KOPT-K1 (cell line): Measurements from ENCODE around the gene NFIL3.

ENCODE experiments used
- H3K27ac ChIP-seq: fragments of 200-600 bp; sonication (generic); 2 replicates; pipeline ENCODE4 v1.5.1; 2016; ENCODE audit warnings: antibody characterized with exemption, mild to moderate bottlenecking, low read depth, low read length; ENCODE audit not compliant: poor library complexity, severe bottlenecking
- H3K36me3 ChIP-seq: fragments of 200-600 bp; sonication (generic); 2 replicates; pipeline ENCODE4 v1.5.1; 2017; ENCODE audit warnings: antibody characterized with exemption, mild to moderate bottlenecking, low read length, moderate library complexity; ENCODE audit not compliant: insufficient read depth
- H3K9me3 ChIP-seq: fragments of 200-600 bp; sonication (generic); 2 replicates; pipeline ENCODE4 v1.5.1; 2017; ENCODE audit warnings: antibody characterized with exemption, low read length, mild to moderate bottlenecking; ENCODE audit not compliant: insufficient read depth, poor library complexity, severe bottlenecking

The NFIL3 gene

GRCh38 chr9:91361291-91362050 lies 62.2 kb downstream of the NFIL3 start, which contains the start of gene AUH:
TSS of gene AUH (minus strand) at chr9:91361918. CDS start at chr9:91361889, 29 bp downstream.
- peak within 1 kb of the TSS; percentile 72 for H3K27ac ChIP-seq
- H3K36me3 ChIP-seq: no peaks in the 10 kb centered on the region
- peaks cover 18% of the 10 kb centered on the region for H3K9me3 ChIP-seq

GRCh38 chr9:91360551-91361290 lies 62.9 kb downstream of the NFIL3 start:
- Histone ChIP-seq H3K36me3 (no peaks in the 10 kb centered on the region), H3K27ac (peak overlapping the region; percentile 72), H3K9me3 (peaks cover 18% of the 10 kb centered on the region)

- Histone ChIP-seq H3K9me3 (peaks cover 15% of the 10 kb centered on the region), H3K27ac (no peak overlapping the region), H3K36me3 (peaks cover 6% of the 10 kb centered on the region)
Observed at GRCh38 chr9:91359734-91360470, 63.7 kb downstream of the NFIL3 start.

- H3K9me3 ChIP-seq: peaks cover 7% of the 10 kb centered on the region
- H3K27ac ChIP-seq: no peak overlapping the region
- H3K36me3 ChIP-seq: peaks cover 13% of the 10 kb centered on the region
Observed at GRCh38 chr9:91359083-91359482, 64.5 kb downstream of the NFIL3 start.
